Amniotic stem cell (primary cell): ENCODE measurements around the gene FOXRED2.

Experiments used
- DNase-seq: peaks from one replicate; lab custom pipeline; 2025; lab: John Stamatoyannopoulos, UW

Gene FOXRED2

GRCh38 chr22:36449596-36450175, 57.2 kb downstream of the FOXRED2 start:
- DNase-seq, result no peak

- DNase-seq, result no peak
These were observed 59.2 kb downstream of the FOXRED2 start for GRCh38 chr22:36447632-36448031.

DNA sequence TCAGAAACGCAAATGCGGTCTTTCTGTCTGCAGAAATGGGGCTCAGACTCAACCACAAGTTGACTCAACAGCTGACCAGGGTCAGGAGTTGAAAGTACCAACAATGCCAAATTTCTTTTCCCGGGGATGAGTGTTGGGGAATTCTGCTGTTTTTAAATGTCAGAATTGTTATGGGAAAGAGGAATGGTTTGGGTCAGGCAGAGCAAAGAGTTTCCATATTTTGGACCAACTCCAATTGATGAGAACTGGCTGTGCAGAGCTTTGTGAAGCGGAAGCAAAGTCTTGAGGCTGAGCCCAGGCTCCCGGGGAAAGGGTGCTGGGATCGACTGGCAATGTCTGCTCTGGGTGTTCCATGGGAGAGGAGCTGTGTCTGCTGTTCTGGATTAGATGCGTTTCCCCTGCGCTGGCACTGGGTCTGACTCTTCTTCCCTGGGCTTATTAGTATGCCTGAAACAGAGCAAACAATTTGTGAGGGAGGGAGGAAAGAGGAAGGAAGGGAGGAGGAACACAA, 61.6 kb downstream of the FOXRED2 start:
- peak; percentile 47 for DNase-seq

DNA sequence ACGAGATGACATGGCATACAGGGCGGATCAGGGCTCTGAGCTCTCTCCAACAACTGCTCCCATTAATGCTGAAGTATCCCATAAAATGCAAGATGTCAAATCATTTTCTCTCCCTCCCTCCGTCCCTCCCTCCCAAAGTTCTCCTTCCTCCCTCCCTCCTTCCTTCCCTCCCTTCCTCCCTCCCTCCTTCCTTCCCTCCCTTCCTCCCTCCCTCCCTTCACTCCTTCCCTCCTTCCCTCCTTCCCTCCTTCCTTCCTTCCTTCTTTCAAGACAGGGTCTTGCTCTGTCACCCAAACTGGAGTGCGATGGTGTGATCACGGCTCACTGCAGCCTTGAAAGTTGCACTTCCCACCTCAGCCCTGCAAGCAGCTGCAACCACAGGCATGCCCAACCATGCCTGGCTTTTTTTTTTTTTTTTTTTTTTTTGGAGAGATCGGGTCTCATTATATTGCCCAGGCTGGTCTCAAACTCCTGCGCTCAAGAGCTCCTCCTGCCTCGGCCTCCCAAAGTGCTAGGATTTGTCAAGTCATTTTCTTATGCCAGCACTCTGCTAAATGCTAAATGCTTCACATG, 63.6 kb downstream of the FOXRED2 start:
- DNase-seq, result no peak

- no peak for DNase-seq
These were observed 64.2 kb downstream of the FOXRED2 start for GRCh38 chr22:36442506-36443197.

DNA sequence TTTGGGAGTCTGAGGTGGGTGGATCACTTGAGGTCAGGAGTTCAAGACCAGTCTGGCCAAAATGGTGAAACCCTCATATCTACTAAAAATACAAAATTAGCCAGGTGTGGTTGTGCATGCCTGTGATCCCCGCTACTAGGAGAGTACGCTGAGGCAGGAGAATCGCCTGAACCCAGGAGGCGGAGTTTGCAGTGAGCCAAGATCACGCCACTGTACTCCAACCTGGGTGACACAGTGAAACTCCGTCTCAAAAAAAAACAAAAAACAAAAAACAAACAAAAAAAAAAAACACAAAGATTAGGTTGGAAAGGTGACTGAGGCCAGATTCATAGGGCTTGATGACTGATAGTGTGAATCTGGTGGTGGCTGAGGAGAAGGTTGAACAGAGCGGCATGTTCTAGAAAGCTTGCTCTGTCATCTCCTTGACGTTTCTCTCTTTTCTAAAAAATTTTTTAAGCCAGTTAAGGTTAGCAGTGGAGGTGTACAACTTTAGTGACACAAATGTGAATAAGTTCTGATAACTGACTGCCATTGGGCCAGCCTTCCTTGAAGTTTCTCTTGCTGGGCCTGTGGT, 66.3 kb downstream of the FOXRED2 start:
- no peak for DNase-seq

GRCh38 chr22:36439481-36440271, 67.2 kb downstream of the FOXRED2 start:
- peak; percentile 55 for DNase-seq
